Coronary artery (tissue), 2 donors: ENCODE results near the gene TST.

Source experiments
- DNase-seq: peaks from one replicate; pipeline ENCODE4 v3.0.0-alpha.2; 2017; ENCODE audit warnings: low spot score
- H3K27ac ChIP-seq, 2 donors: fragments of 200-600 bp; sonication (generic); one replicate each; pipeline ENCODE4 v1.5.1; 2016 to 2019
- H3K4me3 ChIP-seq: fragments of 200-600 bp; sonication (generic); 2 replicates; pipeline ENCODE4 v1.5.1; 2016; ENCODE audit warnings: mild to moderate bottlenecking, moderate library complexity
- TF ChIP-seq, protein P1 (sequence below): fragments of 200-600 bp; sonication (generic); IDR thresholded peaks from one replicate; pipeline ENCODE4 v1.5.1; 2019; ENCODE audit warnings: antibody characterized with exemption

The TST gene

DNA sequence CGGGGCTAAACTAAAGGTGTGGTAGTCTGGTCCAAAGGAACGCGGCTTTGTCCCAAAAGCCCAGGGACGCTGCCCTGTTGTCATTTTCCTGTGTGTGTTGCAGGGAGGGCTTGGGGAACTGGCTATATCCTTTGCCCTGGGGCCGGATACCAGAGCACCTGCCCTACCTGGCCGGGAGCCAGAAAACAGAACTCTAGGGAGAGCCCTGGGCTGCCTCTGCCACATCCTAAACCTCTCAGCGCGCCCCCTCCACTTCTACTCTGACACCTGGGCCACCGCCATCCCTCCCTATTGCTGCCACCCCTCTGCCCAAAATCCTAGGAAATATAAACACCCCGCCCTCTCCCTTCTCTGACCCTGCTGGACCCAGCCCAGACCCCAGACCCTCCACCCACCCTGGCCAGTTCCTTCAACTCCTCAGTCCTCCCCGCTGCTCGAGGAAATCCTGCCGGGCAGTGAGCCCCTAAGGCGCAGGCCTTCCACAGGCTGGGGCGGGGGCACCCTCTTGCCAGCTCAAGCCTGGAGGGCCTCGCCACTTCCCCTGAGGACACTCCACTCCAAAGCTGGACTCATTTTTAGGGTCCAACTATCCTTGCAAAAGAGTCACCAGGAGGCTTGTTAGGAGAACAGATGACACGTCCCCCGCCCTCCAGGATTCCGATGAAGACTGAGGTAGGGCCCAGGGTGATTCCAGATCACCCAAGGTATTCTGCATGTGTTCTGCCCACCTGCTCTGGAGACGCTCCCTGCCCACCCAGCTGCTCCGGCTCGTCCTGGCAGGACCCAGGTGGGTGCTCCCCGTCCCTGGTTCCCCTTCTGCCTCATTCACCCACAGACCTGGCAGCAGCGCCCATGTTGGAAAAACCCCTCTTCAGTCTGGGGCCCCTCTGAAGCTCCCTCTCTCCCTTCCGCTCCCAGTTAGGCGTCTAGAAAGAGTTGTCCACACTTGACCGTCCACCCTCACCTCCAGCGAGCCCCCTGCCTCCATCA, 44.5 kb upstream of the TST start:
- Histone ChIP-seq H3K4me3 (no peak overlapping the region), H3K27ac (no peak overlapping the region)
- no peak for DNase-seq
- TF ChIP-seq, protein P1, sequence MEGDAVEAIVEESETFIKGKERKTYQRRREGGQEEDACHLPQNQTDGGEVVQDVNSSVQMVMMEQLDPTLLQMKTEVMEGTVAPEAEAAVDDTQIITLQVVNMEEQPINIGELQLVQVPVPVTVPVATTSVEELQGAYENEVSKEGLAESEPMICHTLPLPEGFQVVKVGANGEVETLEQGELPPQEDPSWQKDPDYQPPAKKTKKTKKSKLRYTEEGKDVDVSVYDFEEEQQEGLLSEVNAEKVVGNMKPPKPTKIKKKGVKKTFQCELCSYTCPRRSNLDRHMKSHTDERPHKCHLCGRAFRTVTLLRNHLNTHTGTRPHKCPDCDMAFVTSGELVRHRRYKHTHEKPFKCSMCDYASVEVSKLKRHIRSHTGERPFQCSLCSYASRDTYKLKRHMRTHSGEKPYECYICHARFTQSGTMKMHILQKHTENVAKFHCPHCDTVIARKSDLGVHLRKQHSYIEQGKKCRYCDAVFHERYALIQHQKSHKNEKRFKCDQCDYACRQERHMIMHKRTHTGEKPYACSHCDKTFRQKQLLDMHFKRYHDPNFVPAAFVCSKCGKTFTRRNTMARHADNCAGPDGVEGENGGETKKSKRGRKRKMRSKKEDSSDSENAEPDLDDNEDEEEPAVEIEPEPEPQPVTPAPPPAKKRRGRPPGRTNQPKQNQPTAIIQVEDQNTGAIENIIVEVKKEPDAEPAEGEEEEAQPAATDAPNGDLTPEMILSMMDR, result no peak

DNA sequence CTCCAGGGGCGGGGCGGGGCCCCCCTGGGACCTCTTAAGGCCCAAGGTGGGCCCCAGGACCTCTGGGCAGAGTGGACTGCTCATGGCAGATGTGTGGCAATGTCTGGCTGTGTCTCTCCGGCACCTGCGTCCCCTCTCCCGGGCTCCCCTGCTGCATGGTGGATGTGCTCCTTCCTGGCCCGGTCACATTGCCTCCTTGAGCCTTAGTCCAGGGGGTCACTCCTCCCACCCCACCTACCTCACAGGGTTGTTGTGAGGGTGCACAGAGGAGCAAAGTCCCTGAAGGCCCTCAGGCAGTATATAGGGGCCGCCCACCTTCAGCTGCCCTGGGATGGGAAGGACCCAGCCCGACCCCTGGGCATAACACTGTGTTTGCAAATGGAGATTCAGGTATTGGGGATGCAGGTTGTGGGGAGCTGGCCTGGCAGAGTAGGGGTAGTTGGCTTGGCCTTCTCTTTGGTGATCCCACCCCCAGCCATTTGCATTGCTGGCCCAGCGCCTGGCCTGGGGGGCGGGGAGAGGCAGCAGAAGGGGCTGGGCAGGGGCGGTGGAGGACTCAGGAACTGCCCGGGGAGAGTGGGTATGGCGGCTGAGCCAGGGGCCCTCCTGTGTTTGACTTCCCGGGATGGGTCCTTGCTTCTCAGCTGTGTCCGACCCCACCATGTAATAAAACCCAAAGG, 43.6 kb upstream of the TST start:
- H3K27ac ChIP-seq, result no peak overlapping the region
- TF ChIP-seq, protein P1, result no peak
- DNase-seq, result no peak
- no peak overlapping the region for H3K4me3 ChIP-seq

DNA sequence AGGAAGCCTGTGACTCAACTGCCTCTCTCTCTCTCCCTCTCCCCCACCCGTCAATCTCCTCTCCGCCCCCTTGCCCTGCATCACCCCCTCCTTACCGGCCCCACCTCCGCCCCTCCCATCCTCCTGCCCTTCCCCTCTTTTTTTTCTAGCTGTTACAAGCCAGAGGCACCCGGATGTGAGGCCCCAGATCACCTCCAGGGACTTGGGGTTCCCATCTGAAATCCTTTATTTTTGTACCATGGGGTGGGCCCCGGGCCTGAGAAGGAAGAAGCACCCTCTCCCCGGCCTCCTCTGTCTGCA, 43.1 kb upstream of the TST start:
- no peak overlapping the region for H3K4me3 ChIP-seq
- no peak overlapping the region for H3K27ac ChIP-seq
- DNase-seq, result no peak
- TF ChIP-seq, protein P1, result no peak

DNA sequence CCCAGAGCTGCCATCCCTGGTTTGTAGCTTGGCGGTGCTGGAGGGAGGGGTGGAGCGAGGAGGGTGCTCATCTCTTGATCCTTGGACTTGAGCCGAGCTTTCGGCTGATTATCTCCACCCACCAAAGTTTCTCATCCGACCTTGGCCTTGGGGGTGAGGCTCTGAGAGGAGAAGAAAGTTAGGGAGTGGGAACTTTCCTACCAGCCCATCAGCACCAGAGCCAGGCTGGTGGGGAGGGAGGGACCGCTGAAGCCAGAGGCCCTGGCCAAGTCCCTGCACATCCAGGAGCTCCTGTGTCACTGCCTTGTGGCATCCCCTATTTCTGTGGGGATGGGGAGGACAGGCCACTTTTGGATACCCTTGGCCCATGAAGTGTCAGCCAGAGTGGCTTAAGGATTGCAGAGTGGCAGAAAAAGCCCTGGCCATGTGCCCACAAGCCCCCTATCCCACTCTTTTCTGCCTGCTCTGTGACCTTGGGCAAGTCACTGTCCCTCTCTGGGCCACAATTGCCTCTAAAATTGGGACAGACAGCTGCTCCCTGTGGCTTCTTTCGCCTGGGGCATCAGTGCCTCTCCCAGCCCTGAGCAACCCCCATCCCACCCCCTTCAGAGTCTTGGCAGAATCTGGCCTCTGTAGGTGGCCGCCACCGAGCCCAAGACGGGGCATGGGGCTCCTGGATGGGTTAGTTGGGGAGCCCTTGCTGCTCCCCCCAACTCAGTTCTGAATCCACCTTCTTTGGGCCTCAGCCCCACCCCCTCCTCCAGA, 42.5 kb upstream of the TST start:
- no peak for DNase-seq
- no peak overlapping the region for H3K27ac ChIP-seq
- H3K4me3 ChIP-seq, result no peak overlapping the region
- TF ChIP-seq, protein P1, result no peak

DNA sequence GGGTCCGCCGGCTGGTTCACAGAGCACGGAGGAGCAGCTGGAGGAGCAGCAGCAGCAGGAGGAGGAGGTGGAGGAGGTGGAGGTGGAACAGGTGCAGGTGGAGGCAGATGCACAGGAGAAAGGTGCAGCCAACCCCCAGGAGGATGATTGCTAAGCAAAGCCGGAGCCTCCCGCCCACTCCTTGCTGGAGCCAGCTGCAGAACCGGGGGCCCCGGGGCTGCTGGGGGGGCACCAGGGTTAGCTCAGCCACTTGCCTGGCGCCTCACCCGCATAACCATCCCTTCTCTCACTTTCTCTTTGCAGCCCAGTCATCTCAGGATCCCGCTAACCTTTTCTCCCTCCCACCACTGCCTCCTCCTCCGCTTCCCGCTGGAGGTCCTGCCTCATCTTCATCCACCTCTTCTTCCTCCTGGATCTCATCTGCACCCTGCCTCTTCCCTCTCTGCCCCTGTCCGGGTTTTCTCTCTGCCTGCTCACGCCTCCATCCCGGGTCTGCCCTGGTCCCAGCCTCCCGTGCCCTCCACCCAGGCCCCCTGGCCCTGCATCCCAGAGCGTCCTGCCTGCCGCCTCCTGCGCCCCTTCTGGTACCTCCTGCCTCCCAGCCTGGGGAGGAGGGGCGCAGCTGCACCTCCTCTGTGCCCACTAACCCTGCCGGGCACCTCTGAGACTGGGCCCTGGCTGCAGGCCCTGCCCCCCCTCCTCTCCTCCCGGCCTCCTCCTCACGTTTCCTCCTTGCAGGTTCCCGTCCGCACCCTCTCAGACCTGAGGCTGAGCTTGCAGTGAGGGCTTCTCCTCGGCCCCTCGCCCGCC, 41.8 kb upstream of the TST start:
- TF ChIP-seq, protein P1, result no peak
- DNase-seq, result no peak
- Histone ChIP-seq H3K27ac (no peak overlapping the region), H3K4me3 (no peak overlapping the region)

DNA sequence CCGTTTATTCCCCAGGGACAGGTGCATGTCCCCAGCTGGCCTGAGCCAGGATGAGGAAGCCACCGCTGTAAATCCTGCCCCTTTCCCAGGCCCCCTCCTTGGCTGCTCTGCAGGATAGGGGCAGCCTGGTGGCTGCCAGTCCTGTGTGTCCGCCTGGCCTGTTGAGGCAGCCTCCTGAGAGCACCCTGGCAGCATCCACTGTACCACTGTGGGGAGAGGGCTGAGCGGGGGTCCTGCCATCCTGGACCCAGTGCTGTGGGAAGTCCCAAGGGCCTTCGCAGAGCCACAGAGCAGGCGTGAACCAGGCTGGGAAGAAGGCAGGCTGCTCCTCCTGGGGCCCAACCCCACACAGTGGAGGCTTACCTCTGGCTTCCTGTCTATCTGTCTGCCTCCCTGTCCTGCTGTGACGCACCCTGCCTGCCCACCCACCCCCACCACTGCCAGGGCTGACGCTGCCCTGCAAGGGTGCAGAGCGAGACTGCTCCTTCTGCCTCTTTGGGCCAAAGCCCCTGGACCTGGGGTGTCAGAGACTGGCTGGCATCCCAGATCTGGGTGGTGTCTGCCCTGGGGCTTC, 40.7 kb upstream of the TST start:
- TF ChIP-seq, protein P1, result no peak
- no peak for DNase-seq
- H3K27ac ChIP-seq, result no peak overlapping the region
- no peak overlapping the region for H3K4me3 ChIP-seq
